HepG2 (cell line): ENCODE measurements around the gene ACAP3. TPM values are rescaled to one million over a fixed set of nuclear protein-coding genes. Genes with fewer than 3 reads are reported as not detected.

Experiments used
- CENPBD1 ChIP-seq: sonication (generic); formaldehyde crosslinking; IDR thresholded peaks from 2 replicates; pipeline ENCODE4 v1.8.0; 2022; ENCODE audit warnings: missing genetic modification reagents, low read depth, mild to moderate bottlenecking, borderline replicate concordance
- DNMT3B ChIP-seq: conservative IDR thresholded peaks from 2 replicates; pipeline ENCODE4 v1.6.1; 2016; ENCODE audit warnings: missing biosample characterization, control low read depth
- E2F1 ChIP-seq: sonication (generic); formaldehyde crosslinking; IDR thresholded peaks from 2 replicates; pipeline ENCODE4 v1.5.0; 2020; ENCODE audit warnings: missing genetic modification reagents
- ETV6 ChIP-seq: sonication (generic); formaldehyde crosslinking; conservative IDR thresholded peaks from 2 replicates; pipeline ENCODE4 v1.4.0; 2020; ENCODE audit warnings: missing genetic modification reagents
- HBP1 ChIP-seq: IDR thresholded peaks from 2 replicates; pipeline ENCODE4 v1.6.1; 2016; ENCODE audit warnings: low read depth, control low read depth
- HES4 ChIP-seq: sonication (generic); formaldehyde crosslinking; IDR thresholded peaks from 2 replicates; pipeline ENCODE4 v1.9.0; 2021; ENCODE audit warnings: mild to moderate bottlenecking, missing genetic modification reagents, borderline replicate concordance
- JUND ChIP-seq: sonication (generic); formaldehyde crosslinking; IDR thresholded peaks from 2 replicates; pipeline ENCODE4 v1.8.0; 2022; ENCODE audit warnings: mild to moderate bottlenecking, missing genetic modification reagents
- MED1 ChIP-seq: sonication (generic); formaldehyde crosslinking; IDR thresholded peaks from 2 replicates; pipeline ENCODE4 v1.4.0; 2020; ENCODE audit warnings: missing genetic modification reagents
- NRL ChIP-seq: sonication (generic); formaldehyde crosslinking; IDR thresholded peaks from 2 replicates; pipeline ENCODE4 v1.5.0; 2020; ENCODE audit warnings: missing genetic modification reagents, mild to moderate bottlenecking, moderate library complexity, borderline replicate concordance
- PREB ChIP-seq: sonication (generic); formaldehyde crosslinking; IDR thresholded peaks from 2 replicates; pipeline ENCODE4 v1.4.0; 2020; ENCODE audit warnings: missing genetic modification reagents
- RARG ChIP-seq: sonication (generic); formaldehyde crosslinking; IDR thresholded peaks from 2 replicates; pipeline ENCODE4 v1.4.0; 2020; ENCODE audit warnings: low read depth, mild to moderate bottlenecking, missing genetic modification reagents
- SP1 ChIP-seq, 2 experiments: fragments of 450-650 bp in 1 of 2; sonication (generic) in 1 of 2; formaldehyde crosslinking in 1 of 2; IDR thresholded peaks; 2 replicates each; pipeline versions ENCODE4 v1.4.0 to v1.6.1; 2016 to 2020; ENCODE audit warnings: missing genetic modification reagents in 1 of 2
- THAP11 ChIP-seq: IDR thresholded peaks from 2 replicates; pipeline ENCODE4 v1.6.1; 2016; ENCODE audit warnings: missing biosample characterization, missing genetic modification reagents
- ZNF263 ChIP-seq: sonication (generic); formaldehyde crosslinking; IDR thresholded peaks from 2 replicates; pipeline ENCODE4 v1.4.0; 2020; ENCODE audit warnings: missing genetic modification reagents
- ZSCAN31 ChIP-seq: sonication (generic); formaldehyde crosslinking; IDR thresholded peaks from 2 replicates; pipeline ENCODE4 v1.5.0; 2020; ENCODE audit warnings: low read depth, mild to moderate bottlenecking, missing genetic modification reagents
- polyA plus RNA-seq, 8 experiments: library from polyadenylated mRNA; depleted of rRNA in 3 of 8; stranded (reverse) in 7 of 8; unstranded in 1 of 8; fragments of >200 nt; fragmentation: Illumina TruSeq in 4 of 8; extraction: Trizol in 4 of 8; gene quantifications; 2 replicates each; pipeline versions ENCODE4 v1.2.1 to v1.2.3, GENCODE V29; 2011 to 2016; ENCODE audit warnings: low read depth in 4 of 8, missing spikeins in 1 of 8, mixed read lengths in 1 of 8; ENCODE audit not compliant: insufficient read depth in 1 of 8
- total RNA-seq, 5 experiments: library from RNA; depleted of rRNA; stranded (reverse); fragments of >200 nt; fragmentation: Illumina TruSeq; extraction: Trizol; gene quantifications; 2 replicates each; pipeline ENCODE4 v1.2.3, GENCODE V29; 2016; ENCODE audit warnings: low read depth in 1 of 5
- TF ChIP-seq, protein P1 (sequence below): sonication (generic); formaldehyde crosslinking; IDR thresholded peaks from 2 replicates; pipeline ENCODE4 v1.5.1; 2020; ENCODE audit warnings: missing genetic modification reagents, mild to moderate bottlenecking, borderline replicate concordance
- TF ChIP-seq, protein P2 (sequence below): sonication (generic); formaldehyde crosslinking; conservative IDR thresholded peaks from 2 replicates; pipeline ENCODE4 v1.8.0; 2022; ENCODE audit warnings: missing genetic modification reagents
- TF ChIP-seq, protein P3 (sequence below): IDR thresholded peaks from 2 replicates; pipeline ENCODE4 v1.6.1; 2016; ENCODE audit warnings: low read depth, borderline replicate concordance
- TF ChIP-seq, protein P4 (sequence below): sonication (generic); IDR thresholded peaks from 2 replicates; pipeline ENCODE4 v1.6.1; 2016; ENCODE audit warnings: low read depth, borderline replicate concordance

ACAP3 gene
- total and polyA plus RNA-seq, 2 of the 13 experiments (the other 11 are each of a cell fraction or from before 2014, with no cell fraction given): 29.4 to 50.8 TPM

GRCh38 chr1:1273512-1274298 lies 34.0 kb downstream of the ACAP3 start, which contains the start of gene UBE2J2 (continued):
- TF ChIP-seq PREB (CRISPR knock-in tag) (no peak), THAP11 (CRISPR knock-in tag) (peak; percentile 93), ZNF263 (no peak), HBP1 (CRISPR knock-in tag) (no peak; the same call in 1 of the 2 replicates), SP1 (IDR thresholded peaks at IDR 0.05) (no peak), SP1 (CRISPR knock-in tag; IDR thresholded peaks at IDR 0.05) (peak; percentile 68; the same call in 1 of the 2 replicates), HES4 (CRISPR knock-in tag) (no peak), DNMT3B (no peak), ZSCAN31 (CRISPR knock-in tag) (peak; percentile 29; the same call in 1 of the 2 replicates), CENPBD1 (CRISPR knock-in tag) (no peak), E2F1 (CRISPR knock-in tag) (peak; percentile 33; the same call in 1 of the 2 replicates), RARG (CRISPR knock-in tag) (no peak), NRL (no peak), ETV6 (peak; percentile 24; the same call in 1 of the 2 replicates), MED1 (CRISPR knock-in tag) (peak; percentile 43), JUND (CRISPR knock-in tag) (no peak)
- TF ChIP-seq, protein P1, sequence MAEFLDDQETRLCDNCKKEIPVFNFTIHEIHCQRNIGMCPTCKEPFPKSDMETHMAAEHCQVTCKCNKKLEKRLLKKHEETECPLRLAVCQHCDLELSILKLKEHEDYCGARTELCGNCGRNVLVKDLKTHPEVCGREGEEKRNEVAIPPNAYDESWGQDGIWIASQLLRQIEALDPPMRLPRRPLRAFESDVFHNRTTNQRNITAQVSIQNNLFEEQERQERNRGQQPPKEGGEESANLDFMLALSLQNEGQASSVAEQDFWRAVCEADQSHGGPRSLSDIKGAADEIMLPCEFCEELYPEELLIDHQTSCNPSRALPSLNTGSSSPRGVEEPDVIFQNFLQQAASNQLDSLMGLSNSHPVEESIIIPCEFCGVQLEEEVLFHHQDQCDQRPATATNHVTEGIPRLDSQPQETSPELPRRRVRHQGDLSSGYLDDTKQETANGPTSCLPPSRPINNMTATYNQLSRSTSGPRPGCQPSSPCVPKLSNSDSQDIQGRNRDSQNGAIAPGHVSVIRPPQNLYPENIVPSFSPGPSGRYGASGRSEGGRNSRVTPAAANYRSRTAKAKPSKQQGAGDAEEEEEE (CRISPR knock-in tag): no peak
- TF ChIP-seq, protein P2, sequence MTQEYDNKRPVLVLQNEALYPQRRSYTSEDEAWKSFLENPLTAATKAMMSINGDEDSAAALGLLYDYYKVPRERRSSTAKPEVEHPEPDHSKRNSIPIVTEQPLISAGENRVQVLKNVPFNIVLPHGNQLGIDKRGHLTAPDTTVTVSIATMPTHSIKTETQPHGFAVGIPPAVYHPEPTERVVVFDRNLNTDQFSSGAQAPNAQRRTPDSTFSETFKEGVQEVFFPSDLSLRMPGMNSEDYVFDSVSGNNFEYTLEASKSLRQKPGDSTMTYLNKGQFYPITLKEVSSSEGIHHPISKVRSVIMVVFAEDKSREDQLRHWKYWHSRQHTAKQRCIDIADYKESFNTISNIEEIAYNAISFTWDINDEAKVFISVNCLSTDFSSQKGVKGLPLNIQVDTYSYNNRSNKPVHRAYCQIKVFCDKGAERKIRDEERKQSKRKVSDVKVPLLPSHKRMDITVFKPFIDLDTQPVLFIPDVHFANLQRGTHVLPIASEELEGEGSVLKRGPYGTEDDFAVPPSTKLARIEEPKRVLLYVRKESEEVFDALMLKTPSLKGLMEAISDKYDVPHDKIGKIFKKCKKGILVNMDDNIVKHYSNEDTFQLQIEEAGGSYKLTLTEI (CRISPR knock-in tag): no peak
- TF ChIP-seq, protein P3, sequence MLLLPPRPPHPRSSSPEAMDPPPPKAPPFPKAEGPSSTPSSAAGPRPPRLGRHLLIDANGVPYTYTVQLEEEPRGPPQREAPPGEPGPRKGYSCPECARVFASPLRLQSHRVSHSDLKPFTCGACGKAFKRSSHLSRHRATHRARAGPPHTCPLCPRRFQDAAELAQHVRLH: peak; percentile 83; the same call in 1 of the 2 replicates
- TF ChIP-seq, protein P4, sequence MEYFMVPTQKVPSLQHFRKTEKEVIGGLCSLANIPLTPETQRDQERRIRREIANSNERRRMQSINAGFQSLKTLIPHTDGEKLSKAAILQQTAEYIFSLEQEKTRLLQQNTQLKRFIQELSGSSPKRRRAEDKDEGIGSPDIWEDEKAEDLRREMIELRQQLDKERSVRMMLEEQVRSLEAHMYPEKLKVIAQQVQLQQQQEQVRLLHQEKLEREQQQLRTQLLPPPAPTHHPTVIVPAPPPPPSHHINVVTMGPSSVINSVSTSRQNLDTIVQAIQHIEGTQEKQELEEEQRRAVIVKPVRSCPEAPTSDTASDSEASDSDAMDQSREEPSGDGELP: peak; percentile 19; the same call in 1 of the 2 replicates
